ENCODE data around the gene TBL1X. TPM values are rescaled to one million over a fixed set of nuclear protein-coding genes. Genes with fewer than 3 reads are reported as not detected.

TBL1X gene
- total and polyA plus RNA-seq, 2 of the 8 experiments (the other 6 are each of a cell fraction or from before 2014, with no cell fraction given), result 13.3 to 25.6 TPM

GRCh38 chrX:9429767-9430166, 35.1 kb upstream of the TBL1X start (continued):
- no peak for TF ChIP-seq FOSL1 (IDR thresholded peaks at IDR 0.05; ENCODE audit: insufficient read depth, low read depth, low read length)
- TF ChIP-seq CBX8 (IDR thresholded peaks at IDR 0.05; ENCODE audit: borderline replicate concordance, low read depth, low read length), result no peak
- no peak for TF ChIP-seq SRF (IDR thresholded peaks at IDR 0.05; ENCODE audit: low read depth, low read length)
- TF ChIP-seq EZH2 (IDR thresholded peaks at IDR 0.05; ENCODE audit: low read depth, low read length, severe bottlenecking), result no peak
- no peak for TF ChIP-seq CBX5 (IDR thresholded peaks at IDR 0.05; ENCODE audit: low read depth, low read length)

Data from H1 (cell line).